ENCODE measurements around the gene MUC5B. TPM values are rescaled to one million over a fixed set of nuclear protein-coding genes. Genes with fewer than 3 reads are reported as not detected.
"Not testable (repeated sequence)": the region's sequence is repeated elsewhere in the genome, so short reads cannot be mapped to it uniquely, and the experiment has no call there.

Gene MUC5B, protein sequence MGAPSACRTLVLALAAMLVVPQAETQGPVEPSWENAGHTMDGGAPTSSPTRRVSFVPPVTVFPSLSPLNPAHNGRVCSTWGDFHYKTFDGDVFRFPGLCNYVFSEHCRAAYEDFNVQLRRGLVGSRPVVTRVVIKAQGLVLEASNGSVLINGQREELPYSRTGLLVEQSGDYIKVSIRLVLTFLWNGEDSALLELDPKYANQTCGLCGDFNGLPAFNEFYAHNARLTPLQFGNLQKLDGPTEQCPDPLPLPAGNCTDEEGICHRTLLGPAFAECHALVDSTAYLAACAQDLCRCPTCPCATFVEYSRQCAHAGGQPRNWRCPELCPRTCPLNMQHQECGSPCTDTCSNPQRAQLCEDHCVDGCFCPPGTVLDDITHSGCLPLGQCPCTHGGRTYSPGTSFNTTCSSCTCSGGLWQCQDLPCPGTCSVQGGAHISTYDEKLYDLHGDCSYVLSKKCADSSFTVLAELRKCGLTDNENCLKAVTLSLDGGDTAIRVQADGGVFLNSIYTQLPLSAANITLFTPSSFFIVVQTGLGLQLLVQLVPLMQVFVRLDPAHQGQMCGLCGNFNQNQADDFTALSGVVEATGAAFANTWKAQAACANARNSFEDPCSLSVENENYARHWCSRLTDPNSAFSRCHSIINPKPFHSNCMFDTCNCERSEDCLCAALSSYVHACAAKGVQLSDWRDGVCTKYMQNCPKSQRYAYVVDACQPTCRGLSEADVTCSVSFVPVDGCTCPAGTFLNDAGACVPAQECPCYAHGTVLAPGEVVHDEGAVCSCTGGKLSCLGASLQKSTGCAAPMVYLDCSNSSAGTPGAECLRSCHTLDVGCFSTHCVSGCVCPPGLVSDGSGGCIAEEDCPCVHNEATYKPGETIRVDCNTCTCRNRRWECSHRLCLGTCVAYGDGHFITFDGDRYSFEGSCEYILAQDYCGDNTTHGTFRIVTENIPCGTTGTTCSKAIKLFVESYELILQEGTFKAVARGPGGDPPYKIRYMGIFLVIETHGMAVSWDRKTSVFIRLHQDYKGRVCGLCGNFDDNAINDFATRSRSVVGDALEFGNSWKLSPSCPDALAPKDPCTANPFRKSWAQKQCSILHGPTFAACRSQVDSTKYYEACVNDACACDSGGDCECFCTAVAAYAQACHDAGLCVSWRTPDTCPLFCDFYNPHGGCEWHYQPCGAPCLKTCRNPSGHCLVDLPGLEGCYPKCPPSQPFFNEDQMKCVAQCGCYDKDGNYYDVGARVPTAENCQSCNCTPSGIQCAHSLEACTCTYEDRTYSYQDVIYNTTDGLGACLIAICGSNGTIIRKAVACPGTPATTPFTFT (N-terminal part only)
- total RNA-seq: not detected

DNA sequence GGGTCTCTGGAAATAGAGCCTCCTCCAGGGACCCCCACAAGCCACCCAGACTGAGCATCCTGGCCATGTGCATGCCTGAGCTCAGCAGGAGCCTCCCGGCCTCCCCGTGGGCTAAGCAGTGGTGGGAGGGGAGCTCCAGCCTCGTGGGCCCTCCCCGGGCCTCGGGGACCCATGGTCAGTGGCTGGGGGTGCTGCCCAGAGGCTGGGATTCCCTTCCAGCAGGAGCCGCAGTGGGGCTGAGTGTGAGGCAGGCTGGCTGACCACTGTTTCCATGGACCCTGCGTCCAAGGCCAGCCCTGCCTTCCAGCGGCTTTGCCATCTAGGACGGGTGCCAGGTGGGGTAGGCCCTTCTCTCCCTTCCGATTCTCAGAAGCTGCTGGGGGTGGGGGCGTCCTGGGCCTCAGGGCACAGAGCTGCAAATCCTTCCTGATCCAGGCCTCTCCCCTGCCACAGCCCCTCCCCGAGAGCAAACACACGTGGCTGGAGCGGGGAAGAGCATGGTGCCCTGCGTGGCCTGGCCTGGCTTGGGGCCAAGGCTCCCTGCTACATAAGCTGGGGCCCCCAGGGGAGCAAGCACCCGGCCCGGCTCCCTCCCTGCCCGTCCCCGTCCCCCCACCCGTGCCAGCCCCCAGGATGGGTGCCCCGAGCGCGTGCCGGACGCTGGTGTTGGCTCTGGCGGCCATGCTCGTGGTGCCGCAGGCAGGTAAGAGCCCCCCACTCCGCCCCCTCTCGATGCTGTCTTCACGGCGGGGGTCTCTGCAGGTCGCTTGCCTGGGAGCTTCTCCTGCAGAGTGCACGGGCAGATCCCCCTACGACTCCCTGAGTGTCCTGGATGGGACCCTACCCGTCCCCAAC lies at the start of gene MUC5B:
MUC5B (plus strand) TSS at position 576 of the 855 bp plus-strand sequence; CDS start at position 634, 58 bp downstream.
- no peak within 1 kb of the TSS for H3K27ac Mint-ChIP-seq
- H3K9me3 Mint-ChIP-seq: no peaks in the 10 kb centered on the region
- no peaks in the 10 kb centered on the region for H3K36me3 Mint-ChIP-seq
- peaks cover 8% of the 10 kb centered on the region for H3K27me3 Mint-ChIP-seq
- DNase-seq: no peak
- H3K4me3 Mint-ChIP-seq: no peak within 1 kb of the TSS
- no peaks in the 10 kb centered on the region for H3K4me1 Mint-ChIP-seq

DNA sequence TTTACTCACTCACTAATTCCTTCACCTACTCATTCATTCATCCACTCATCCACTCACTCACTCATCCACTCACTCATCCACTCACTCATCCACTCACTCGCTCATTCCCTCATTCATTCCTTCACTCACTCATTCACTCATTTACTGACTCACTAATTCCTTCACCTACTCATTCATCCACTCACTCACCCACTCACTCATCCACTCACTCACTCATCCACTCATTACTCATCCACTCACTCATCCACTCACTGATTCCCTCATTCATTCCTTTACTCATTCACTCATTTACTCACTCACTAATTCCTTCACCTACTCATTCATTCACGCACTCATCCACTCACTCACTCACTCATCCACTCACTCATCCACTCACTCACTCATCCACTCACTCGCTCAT lies 49.5 kb upstream of the MUC5B start:
- not testable (repeated sequence) for DNase-seq, H3K27ac Mint-ChIP-seq, H3K27me3 Mint-ChIP-seq, H3K4me3 Mint-ChIP-seq, H3K4me1 Mint-ChIP-seq, H3K36me3 Mint-ChIP-seq
- H3K9me3 Mint-ChIP-seq: peaks cover 20% of the 10 kb centered on the region

DNA sequence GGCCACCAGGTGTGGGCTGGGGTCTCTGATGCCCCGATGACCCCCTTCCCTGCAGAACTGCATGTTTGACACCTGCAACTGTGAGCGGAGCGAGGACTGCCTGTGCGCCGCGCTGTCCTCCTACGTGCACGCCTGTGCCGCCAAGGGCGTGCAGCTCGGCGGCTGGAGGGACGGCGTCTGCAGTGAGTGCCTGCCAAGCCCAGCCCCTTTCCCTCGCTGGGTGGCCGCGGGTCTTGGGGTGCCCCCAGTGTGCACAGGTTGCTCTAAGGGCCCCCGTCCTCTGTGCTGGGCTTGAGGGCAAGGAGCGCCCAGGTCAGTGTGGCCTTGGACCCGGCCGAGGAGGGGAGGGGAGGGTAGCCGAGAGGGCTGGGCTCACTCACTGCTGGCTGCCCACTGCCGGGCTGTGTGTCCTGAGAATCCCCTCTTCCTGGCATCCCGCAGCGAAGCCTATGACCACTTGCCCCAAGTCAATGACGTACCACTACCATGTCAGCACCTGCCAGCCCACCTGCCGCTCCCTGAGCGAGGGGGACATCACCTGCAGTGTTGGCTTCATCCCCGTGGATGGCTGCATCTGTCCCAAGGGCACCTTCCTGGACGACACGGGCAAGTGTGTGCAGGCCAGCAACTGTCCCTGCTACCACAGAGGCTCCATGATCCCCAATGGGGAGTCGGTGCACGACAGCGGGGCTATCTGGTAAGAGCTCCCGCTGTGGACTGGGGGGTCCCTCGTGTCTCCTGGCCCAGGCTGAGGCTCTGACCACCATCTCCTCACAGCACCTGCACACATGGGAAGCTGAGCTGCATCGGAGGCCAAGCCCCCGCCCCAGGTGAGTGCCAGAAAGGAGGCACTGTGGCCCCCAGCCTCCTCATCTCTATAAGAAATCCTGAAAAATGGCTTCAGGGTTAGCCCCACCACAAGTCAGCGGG lies 48.2 kb upstream of the MUC5B start:
- Mint-ChIP-seq H3K27ac (no peak overlapping the region), H3K27me3 (no peaks in the 10 kb centered on the region), H3K36me3 (no peaks in the 10 kb centered on the region), H3K4me1 (no peaks in the 10 kb centered on the region), H3K9me3 (peaks cover 17% of the 10 kb centered on the region), H3K4me3 (no peak overlapping the region)
- DNase-seq: no peak

DNA sequence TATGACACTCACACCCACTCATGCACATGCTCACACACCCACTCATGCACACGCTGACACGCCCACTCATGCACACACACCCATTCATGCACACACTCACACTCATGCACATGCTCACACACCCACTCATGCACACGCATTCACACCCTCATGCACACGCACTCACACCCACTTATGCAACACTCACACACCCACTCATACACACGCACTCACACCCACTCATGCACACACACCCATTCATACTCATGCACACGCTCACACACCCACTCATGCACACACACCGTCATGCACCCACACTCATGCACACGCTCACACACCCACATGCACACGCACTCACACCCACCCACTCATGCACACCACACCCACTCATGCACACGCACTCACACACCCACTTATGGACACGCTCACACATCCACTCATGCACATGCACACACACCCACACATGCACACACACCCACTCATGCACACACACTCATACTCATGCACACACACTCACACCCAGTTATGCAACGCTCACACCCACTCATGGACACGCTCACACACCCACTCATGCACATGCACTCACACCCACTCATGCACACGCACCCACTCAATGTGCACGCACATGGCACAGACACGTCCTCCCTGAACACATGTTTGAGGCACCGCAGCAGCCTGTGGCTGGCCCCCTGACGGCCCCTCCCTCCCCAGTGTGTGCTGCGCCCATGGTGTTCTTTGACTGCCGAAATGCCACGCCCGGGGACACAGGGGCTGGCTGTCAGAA lies 47.2 kb upstream of the MUC5B start:
- H3K4me3 Mint-ChIP-seq: no peak overlapping the region
- no peak overlapping the region for H3K27ac Mint-ChIP-seq
- no peaks in the 10 kb centered on the region for H3K27me3 Mint-ChIP-seq
- no peaks in the 10 kb centered on the region for H3K4me1 Mint-ChIP-seq
- no peaks in the 10 kb centered on the region for H3K36me3 Mint-ChIP-seq
- DNase-seq: no peak
- H3K9me3 Mint-ChIP-seq: peaks cover 15% of the 10 kb centered on the region

DNA sequence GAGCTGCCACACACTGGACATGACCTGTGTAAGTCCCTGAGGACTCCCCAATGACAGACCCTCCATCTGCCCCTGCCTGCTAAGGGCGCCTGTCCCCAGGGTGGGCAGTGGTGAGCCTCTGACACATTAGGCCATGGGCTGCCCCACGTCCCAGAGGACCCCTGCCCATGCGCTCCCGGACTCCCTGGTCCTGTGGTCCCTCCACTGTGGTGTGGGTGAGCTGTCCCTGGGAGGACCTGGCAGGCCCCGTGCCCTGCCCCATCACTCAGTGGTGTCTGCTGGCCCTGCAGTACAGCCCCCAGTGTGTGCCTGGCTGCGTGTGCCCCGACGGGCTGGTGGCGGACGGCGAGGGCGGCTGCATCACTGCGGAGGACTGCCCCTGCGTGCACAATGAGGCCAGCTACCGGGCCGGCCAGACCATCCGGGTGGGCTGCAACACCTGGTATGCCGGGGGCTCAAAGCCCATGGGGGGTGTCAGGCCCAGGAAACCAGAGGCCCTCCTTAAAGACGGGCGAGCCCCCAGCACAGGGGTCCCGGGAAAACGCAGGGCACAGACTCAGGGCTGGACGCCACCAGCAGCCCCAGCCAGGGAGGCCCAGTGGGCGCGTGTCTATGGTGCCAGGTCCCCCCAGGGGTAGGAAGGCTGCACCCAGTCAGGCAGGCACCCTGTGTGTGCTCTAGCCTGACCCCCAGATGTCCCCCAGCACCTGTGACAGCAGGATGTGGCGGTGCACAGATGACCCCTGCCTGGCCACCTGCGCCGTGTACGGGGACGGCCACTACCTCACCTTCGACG lies 46.4 kb upstream of the MUC5B start:
- Mint-ChIP-seq H3K4me1 (no peaks in the 10 kb centered on the region), H3K27me3 (no peaks in the 10 kb centered on the region), H3K27ac (no peak overlapping the region), H3K4me3 (no peak overlapping the region), H3K36me3 (no peaks in the 10 kb centered on the region), H3K9me3 (peaks cover 8% of the 10 kb centered on the region)
- DNase-seq: no peak

DNA sequence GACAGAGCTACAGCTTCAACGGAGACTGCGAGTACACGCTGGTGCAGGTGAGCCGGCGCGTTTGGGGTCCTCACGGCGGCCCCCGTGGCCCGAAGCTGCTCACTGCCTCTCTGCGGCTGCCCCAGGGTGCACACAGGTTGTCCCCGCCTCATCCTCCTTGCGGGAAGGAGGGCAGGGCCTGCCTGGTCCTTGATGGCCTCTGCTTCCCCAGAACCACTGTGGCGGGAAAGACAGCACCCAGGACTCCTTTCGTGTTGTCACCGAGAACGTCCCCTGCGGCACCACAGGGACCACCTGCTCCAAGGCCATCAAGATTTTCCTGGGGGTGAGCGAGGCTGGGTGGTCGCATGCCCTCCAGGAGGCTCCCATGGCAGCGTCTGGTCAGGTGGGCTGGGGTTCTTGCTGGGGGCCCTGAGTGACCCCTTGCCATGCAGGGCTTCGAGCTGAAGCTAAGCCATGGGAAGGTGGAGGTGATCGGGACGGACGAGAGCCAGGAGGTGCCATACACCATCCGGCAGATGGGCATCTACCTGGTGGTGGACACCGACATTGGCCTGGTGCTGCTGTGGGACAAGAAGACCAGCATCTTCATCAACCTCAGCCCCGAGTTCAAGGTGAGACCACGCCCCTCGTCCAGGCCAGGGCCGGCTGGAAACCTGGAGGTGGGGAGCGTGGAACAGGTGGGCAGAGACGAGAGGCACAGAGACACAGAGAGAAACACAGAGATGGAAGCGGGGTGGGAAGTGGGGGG lies 45.7 kb upstream of the MUC5B start:
- H3K27me3 Mint-ChIP-seq: no peaks in the 10 kb centered on the region
- H3K9me3 Mint-ChIP-seq: peaks cover 4% of the 10 kb centered on the region
- no peak overlapping the region for H3K4me3 Mint-ChIP-seq
- DNase-seq: no peak
- no peaks in the 10 kb centered on the region for H3K4me1 Mint-ChIP-seq
- no peak overlapping the region for H3K27ac Mint-ChIP-seq
- no peaks in the 10 kb centered on the region for H3K36me3 Mint-ChIP-seq

DNA sequence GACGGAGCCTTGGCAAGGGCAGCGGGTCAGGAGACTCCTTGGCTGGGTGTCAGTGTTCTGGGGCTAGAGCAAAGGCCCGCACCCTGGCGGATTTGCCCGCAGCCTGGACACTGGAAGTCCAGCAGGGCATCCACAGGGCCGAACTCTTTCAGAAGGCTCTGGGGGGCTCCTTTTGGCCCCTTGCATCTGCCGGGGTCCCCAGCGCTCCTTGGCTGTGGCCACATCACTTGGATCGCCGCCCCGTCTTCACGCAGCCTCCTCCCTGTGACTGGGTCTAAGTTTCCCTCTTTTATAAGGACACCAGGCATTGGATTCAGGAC lies 45.1 kb upstream of the MUC5B start:
- H3K4me3 Mint-ChIP-seq: no peak overlapping the region
- DNase-seq: no peak
- H3K27ac Mint-ChIP-seq: no peak overlapping the region
- no peaks in the 10 kb centered on the region for H3K36me3 Mint-ChIP-seq
- no peaks in the 10 kb centered on the region for H3K27me3 Mint-ChIP-seq
- H3K4me1 Mint-ChIP-seq: no peaks in the 10 kb centered on the region
- H3K9me3 Mint-ChIP-seq: peaks cover 4% of the 10 kb centered on the region

DNA sequence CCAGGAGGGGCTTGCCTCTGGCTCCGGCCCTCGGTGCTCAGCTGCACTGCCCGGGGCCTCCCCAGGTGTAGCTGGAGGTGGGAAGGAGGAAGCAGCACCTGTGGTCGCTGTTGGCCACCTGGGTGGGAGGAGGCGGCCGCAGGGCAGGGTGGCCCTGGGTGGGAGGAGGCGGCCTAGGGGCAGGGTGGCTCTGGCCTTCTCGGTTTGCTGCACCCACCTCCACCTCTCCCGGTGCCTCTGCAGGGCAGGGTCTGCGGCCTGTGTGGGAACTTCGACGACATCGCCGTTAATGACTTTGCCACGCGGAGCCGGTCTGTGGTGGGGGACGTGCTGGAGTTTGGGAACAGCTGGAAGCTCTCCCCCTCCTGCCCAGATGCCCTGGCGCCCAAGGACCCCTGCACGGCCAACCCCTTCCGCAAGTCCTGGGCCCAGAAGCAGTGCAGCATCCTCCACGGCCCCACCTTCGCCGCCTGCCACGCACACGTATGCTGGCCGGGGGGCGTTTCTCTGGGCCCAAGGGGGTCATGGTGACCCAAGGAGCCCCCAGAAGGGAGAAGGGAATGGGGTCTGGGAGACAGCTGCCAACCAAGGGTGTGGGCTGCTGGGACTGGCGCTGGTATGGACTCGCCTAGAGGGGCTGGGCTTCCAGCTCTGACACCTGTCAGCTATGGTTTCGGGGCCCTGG lies 44.5 kb upstream of the MUC5B start:
- H3K9me3 Mint-ChIP-seq: peaks cover 4% of the 10 kb centered on the region
- no peaks in the 10 kb centered on the region for H3K36me3 Mint-ChIP-seq
- no peak overlapping the region for H3K27ac Mint-ChIP-seq

DNA sequence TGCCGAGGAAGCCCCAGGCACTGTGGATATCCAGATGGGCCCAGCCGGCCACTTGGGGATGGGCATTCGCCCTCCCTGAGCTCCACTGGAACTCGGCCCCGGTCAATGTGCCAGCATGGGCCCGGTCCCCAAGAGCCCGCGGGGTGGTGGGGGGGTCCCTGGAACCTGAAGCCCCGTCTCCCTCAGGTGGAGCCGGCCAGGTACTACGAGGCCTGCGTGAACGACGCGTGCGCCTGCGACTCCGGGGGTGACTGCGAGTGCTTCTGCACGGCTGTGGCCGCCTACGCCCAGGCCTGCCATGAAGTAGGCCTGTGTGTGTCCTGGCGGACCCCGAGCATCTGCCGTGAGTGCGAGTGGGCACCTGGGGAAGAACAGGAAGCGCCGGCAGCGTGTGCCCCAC lies 44.0 kb upstream of the MUC5B start:
- no peak for DNase-seq
- no peaks in the 10 kb centered on the region for H3K36me3 Mint-ChIP-seq
- no peak overlapping the region for H3K27ac Mint-ChIP-seq
- no peaks in the 10 kb centered on the region for H3K4me1 Mint-ChIP-seq
- peaks cover 4% of the 10 kb centered on the region for H3K9me3 Mint-ChIP-seq
- H3K27me3 Mint-ChIP-seq: no peaks in the 10 kb centered on the region
- no peak overlapping the region for H3K4me3 Mint-ChIP-seq

More for the DNA sequence above, 44.5 kb upstream of the MUC5B start:
- DNase-seq: no peak
- H3K4me3 Mint-ChIP-seq: no peak overlapping the region
- H3K27me3 Mint-ChIP-seq: no peaks in the 10 kb centered on the region
- H3K4me1 Mint-ChIP-seq: no peaks in the 10 kb centered on the region

DNA sequence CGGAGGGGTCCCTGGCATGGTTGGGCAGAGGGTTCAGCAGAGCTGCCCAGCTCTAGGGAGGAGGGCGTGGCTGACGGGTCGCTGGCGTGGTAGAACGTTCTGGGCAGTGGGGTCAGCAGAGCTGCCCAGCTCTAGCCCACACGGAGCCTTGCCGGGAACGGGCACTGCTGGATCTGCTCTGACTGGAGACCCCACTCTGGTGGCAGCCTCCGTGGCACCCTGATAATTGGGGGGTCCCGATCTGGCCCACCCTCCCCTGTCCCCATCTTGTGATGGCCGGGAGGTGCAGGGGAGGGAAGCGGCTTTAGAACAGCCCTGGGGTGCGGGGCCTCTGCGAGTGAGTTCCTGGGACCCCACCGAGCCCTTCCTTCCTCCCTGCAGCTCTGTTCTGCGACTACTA lies 43.2 kb upstream of the MUC5B start:
- H3K27ac Mint-ChIP-seq: no peak overlapping the region
- H3K4me1 Mint-ChIP-seq: no peaks in the 10 kb centered on the region
- H3K36me3 Mint-ChIP-seq: no peaks in the 10 kb centered on the region
- H3K27me3 Mint-ChIP-seq: no peaks in the 10 kb centered on the region
- DNase-seq: no peak
- H3K4me3 Mint-ChIP-seq: no peak overlapping the region
- peaks cover 4% of the 10 kb centered on the region for H3K9me3 Mint-ChIP-seq

DNA sequence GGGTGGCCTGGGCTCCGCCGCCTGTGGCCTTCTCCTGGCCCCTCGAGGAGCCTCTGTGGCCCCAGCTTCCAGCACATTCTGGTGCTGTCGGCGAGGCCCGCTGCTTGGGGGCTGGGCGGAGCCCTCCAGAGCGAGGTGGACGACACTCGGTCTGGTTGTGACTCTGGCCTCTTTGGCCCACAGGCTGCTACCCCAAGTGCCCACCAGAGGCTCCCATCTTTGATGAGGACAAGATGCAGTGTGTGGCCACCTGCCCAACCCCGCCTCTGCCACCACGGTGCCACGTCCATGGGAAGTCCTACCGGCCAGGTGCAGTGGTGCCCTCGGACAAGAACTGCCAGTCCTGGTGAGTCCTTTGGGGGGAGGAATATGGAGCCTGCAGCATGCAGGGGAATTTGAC lies 42.7 kb upstream of the MUC5B start:
- no peak overlapping the region for H3K27ac Mint-ChIP-seq
- no peak overlapping the region for H3K4me3 Mint-ChIP-seq
- H3K27me3 Mint-ChIP-seq: no peaks in the 10 kb centered on the region
- peaks cover 4% of the 10 kb centered on the region for H3K9me3 Mint-ChIP-seq
- no peaks in the 10 kb centered on the region for H3K36me3 Mint-ChIP-seq
- H3K4me1 Mint-ChIP-seq: no peaks in the 10 kb centered on the region
- no peak for DNase-seq
